AG09319 (cell line): ENCODE data around the gene DMKN.

ENCODE experiments used
- DNase-seq: peaks from one replicate; pipeline ENCODE4 v3.0.0-alpha.2; 2010; ENCODE audit warnings: low read depth; ENCODE audit errors: extremely low read depth
- TF ChIP-seq, protein P1 (sequence below): IDR thresholded peaks from 2 replicates; pipeline ENCODE4 v1.5.1; 2011; ENCODE audit warnings: low read depth, mild to moderate bottlenecking, inconsistent platforms, low read length, moderate library complexity

The DMKN gene

DNA sequence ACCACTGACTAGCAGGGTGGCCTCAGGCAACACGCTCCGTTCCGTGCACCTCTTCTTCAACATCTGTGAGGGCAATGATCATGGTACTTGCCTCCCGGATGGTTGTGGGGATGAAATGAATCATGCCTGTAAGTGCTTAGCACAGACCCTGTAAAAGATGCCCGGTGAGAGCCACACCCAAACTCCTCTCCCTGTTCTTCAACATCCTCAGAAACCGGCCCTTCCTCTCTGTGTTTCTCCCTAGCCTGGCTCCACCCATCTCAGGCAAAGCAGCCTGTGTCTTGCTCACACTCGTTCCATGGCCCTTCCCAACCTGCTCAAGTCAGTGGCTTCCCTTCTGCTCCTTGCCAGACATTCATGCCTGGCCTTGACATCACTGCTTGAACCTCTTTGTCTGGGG, 5.8 kb upstream of the DMKN start:
- no peak for DNase-seq
- TF ChIP-seq, protein P1, sequence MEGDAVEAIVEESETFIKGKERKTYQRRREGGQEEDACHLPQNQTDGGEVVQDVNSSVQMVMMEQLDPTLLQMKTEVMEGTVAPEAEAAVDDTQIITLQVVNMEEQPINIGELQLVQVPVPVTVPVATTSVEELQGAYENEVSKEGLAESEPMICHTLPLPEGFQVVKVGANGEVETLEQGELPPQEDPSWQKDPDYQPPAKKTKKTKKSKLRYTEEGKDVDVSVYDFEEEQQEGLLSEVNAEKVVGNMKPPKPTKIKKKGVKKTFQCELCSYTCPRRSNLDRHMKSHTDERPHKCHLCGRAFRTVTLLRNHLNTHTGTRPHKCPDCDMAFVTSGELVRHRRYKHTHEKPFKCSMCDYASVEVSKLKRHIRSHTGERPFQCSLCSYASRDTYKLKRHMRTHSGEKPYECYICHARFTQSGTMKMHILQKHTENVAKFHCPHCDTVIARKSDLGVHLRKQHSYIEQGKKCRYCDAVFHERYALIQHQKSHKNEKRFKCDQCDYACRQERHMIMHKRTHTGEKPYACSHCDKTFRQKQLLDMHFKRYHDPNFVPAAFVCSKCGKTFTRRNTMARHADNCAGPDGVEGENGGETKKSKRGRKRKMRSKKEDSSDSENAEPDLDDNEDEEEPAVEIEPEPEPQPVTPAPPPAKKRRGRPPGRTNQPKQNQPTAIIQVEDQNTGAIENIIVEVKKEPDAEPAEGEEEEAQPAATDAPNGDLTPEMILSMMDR = no peak

DNA sequence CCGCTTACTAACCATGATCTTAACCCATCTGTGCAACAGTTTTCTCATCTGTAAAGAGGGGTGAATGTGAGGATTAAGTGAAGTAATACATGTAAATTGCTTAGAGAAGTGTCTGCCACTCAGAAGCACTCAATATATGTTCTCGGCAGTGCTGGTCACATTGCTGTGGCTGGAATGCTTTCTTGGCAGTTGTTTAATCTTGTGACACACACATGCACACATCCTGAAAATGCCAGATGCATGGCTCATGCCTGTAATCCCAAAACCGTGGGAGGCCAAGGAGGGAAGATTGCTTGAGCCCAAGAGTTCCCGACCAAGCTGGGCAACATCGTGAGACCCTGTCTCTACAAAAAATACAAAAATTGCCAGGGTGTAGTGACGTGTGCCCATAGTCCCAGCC, 4.9 kb upstream of the DMKN start:
- TF ChIP-seq, protein P1 = no peak
- DNase-seq = peak; percentile 79

DNA sequence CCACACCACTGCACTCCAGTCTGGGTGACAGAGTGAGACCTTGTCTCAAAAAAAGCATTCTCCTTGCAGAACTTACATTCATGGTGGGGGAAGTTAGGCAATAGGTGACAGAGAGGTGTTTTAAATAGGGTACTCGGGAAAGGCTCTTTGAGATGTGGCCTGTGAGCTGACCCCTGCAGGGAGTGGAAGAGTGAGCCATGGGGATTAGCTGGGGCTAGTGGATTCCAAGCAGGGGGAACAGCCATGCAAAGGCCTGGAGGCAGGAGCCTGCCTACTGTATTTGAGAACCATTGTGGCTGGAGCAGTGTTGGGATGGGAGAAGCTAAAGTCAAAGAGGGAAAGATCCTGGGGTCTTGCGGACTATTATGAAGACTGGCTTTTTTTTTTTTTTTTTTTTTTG, 3.9 kb upstream of the DMKN start:
- no peak for DNase-seq
- TF ChIP-seq, protein P1 = no peak

DNA sequence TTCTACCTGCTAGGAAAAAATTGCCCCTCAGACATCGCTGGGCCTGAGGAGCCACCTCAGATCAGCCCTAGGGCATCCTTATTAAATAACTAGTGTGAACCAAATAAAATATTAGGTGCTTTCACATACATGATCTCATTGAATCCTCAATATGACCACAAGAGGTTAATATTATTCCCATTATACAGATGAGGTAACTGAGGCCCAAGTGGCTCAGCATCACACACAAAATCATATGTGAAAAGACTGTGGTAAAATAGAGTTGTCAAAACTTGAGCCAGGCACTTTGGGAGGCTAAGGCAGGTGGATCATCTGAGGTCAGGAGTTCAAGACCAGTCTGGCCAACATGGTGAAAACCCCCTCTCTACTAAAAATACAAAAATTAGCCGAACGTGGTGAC, 2.9 kb upstream of the DMKN start:
- TF ChIP-seq, protein P1 = no peak
- no peak for DNase-seq

DNA sequence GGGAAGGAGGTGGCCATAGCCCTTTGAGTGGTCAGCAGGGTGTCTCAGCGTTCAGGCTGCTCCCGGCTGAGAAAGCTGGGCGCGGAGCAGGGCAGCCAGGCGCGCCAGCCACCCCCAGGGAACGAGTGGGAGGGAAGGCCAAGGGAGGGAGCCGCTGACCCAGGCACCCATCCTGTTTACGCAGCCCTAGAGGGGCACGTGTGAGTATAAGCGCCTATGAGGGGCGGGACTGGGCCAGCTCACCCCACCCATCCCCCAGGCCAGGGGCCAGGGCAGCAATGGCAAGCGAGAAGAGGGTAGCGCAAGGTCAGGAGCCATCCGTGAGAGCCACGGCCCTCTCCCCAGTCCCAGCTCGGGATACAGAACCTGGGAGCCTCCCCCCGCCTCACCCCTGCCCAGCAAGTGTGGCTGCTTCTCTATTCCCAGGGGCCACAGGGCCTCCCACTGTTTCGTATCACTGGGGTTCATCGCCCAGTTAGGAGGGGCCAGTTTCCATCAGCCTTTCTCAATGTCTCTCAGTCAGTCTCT, 897 bp upstream of the DMKN start:
- no peak for DNase-seq
- TF ChIP-seq, protein P1 = no peak

DNA sequence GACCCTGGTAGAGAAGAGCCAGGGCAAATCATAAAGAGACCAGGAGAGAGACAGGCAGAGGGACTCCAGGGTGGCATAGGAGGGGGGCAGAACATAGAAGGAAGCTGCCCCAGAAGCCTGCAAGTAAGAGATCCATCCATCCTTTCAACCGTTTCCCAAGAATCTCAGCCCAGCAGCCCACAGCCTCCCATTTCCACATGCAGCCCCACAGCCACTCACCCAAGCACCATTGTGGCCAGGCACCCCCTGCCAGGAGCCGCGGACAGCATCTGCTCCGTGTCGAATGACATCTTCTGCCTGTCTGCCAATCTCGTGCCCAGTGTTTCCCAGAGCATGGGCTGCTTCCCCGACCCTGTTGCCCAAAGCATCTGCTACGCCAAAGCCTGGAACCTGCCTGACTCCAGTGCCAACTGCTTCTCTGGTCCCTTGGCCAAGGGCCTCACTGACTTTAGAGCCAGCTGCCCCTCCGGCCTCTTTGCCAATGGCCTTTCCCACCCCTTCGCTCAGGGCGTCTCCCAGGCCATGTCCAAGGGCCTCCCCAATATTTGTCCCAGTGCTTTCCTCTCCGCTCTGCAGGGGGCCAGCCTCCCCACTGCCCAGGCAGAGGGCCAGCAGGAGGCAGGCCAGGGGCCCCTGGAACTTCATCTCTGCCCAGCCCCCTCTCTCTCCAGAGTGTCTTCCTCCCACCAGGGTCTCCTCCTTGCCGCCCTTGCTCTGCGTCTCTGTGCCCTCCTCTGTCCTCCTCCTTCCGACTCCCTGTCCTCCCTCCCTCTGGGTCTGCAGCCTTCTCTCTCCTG, 420 bp downstream of the DMKN start:
- TF ChIP-seq, protein P1 = no peak
- no peak for DNase-seq

DNA sequence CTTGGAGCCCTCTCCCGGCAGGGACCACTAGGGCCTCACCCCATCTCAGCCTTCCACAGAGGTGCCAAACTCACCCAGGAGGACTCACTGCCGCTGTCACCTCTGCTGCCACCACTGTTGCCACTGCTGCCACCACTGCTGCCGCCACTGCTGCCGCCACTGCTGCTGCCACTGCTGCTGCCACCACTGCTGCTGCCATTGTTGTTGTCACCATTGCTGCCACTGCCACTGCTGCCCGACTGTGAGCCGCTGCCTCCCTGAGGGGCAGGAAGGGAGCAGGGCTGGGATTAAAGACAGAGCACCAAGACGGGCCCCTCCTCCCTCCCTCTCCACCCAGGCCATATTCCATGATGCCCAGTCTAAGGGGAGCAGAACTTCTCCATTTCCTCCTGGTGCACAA, 2.1 kb downstream of the DMKN start:
- TF ChIP-seq, protein P1 = no peak
- no peak for DNase-seq
